Kidney glomerular epithelial cell (primary cell): ENCODE measurements around the gene TMPRSS13.
"Not testable (repeated sequence)": the region's sequence is repeated elsewhere in the genome, so short reads cannot be mapped to it uniquely, and the experiment has no call there.

Experiments
- DNase-seq: peaks from one replicate; lab custom pipeline; 2025; lab: John Stamatoyannopoulos, UW

TMPRSS13 gene

GRCh38 chr11:117929142-117929915 lies at the start of gene TMPRSS13:
TSS of gene TMPRSS13 (minus strand) at chr11:117929402. CDS start at chr11:117929307, 95 bp downstream.
- DNase-seq, result no peak

GRCh38 chr11:117978991-117979390 lies 49.8 kb upstream of the TMPRSS13 start:
- DNase-seq, result no peak

- DNase-seq, result not testable (repeated sequence)
These were observed 49.2 kb upstream of the TMPRSS13 start for GRCh38 chr11:117978291-117978910.

GRCh38 chr11:117977612-117978264 lies 48.5 kb upstream of the TMPRSS13 start:
- not testable (repeated sequence) for DNase-seq

- no peak for DNase-seq
These were observed 47.8 kb upstream of the TMPRSS13 start for GRCh38 chr11:117977029-117977428.

GRCh38 chr11:117976445-117976844 lies 47.2 kb upstream of the TMPRSS13 start:
- no peak for DNase-seq

- no peak for DNase-seq
These were observed 44.3 kb upstream of the TMPRSS13 start for GRCh38 chr11:117973503-117973860.

GRCh38 chr11:117972629-117973502 lies 43.7 kb upstream of the TMPRSS13 start:
- DNase-seq, result peak; percentile 49

GRCh38 chr11:117972044-117972443 lies 42.8 kb upstream of the TMPRSS13 start:
- no peak for DNase-seq

- peak; percentile 36 for DNase-seq
These were observed 41.3 kb upstream of the TMPRSS13 start for GRCh38 chr11:117970400-117971024.

GRCh38 chr11:117969160-117969991 lies 40.2 kb upstream of the TMPRSS13 start:
- DNase-seq, result no peak

- no peak for DNase-seq
These were observed 37.7 kb upstream of the TMPRSS13 start for GRCh38 chr11:117966908-117967307.

- DNase-seq, result no peak
These were observed 33.6 kb upstream of the TMPRSS13 start for GRCh38 chr11:117962826-117963225.

GRCh38 chr11:117961896-117962295 lies 32.7 kb upstream of the TMPRSS13 start:
- no peak for DNase-seq

- DNase-seq, result no peak
These were observed 31.2 kb upstream of the TMPRSS13 start for GRCh38 chr11:117960406-117960805.

- no peak for DNase-seq
These were observed 30.4 kb upstream of the TMPRSS13 start for GRCh38 chr11:117959438-117960149.

GRCh38 chr11:117958949-117959348 lies 29.7 kb upstream of the TMPRSS13 start:
- no peak for DNase-seq

- no peak for DNase-seq
These were observed 23.9 kb upstream of the TMPRSS13 start for GRCh38 chr11:117953024-117953671.
